Measurements from ENCODE around the gene ROBO1.

ROBO1 gene

GRCh38 chr3:79011821-79012529 lies 755.8 kb downstream of the ROBO1 start:
- DNase-seq = no peak

- no peak for DNase-seq
Observed at GRCh38 chr3:79009861-79010260, 757.9 kb downstream of the ROBO1 start.

- DNase-seq = no peak
Observed at GRCh38 chr3:79006077-79006476, 761.7 kb downstream of the ROBO1 start.

- DNase-seq = peak; percentile 64
Observed at GRCh38 chr3:79005084-79005483, 762.7 kb downstream of the ROBO1 start.

- no peak for DNase-seq
Observed at GRCh38 chr3:79003994-79004393, 763.8 kb downstream of the ROBO1 start.

- DNase-seq = no peak
Observed at GRCh38 chr3:79002465-79003372, 765.1 kb downstream of the ROBO1 start.

GRCh38 chr3:79001255-79001654 lies 766.5 kb downstream of the ROBO1 start:
- DNase-seq = no peak

- no peak for DNase-seq
Observed at GRCh38 chr3:78999139-78999538, 768.7 kb downstream of the ROBO1 start.

GRCh38 chr3:78995087-78995486 lies 772.7 kb downstream of the ROBO1 start:
- no peak for DNase-seq

GRCh38 chr3:78994174-78995027 lies 773.4 kb downstream of the ROBO1 start:
- no peak for DNase-seq

- DNase-seq = no peak
Observed at GRCh38 chr3:78993375-78993774, 774.4 kb downstream of the ROBO1 start.

GRCh38 chr3:78992830-78993229 lies 775.0 kb downstream of the ROBO1 start:
- no peak for DNase-seq

- no peak for DNase-seq
Observed at GRCh38 chr3:78992400-78992799, 775.4 kb downstream of the ROBO1 start.

GRCh38 chr3:78991656-78992055 lies 776.1 kb downstream of the ROBO1 start:
- no peak for DNase-seq

- no peak for DNase-seq
Observed at GRCh38 chr3:78990156-78990555, 777.6 kb downstream of the ROBO1 start.

- peak; percentile 32 for DNase-seq
Observed at GRCh38 chr3:78988324-78988723, 779.5 kb downstream of the ROBO1 start.

GRCh38 chr3:78986416-78987101 lies 781.2 kb downstream of the ROBO1 start:
- no peak for DNase-seq

GRCh38 chr3:78985981-78986380 lies 781.8 kb downstream of the ROBO1 start:
- DNase-seq = no peak

- no peak for DNase-seq
Observed at GRCh38 chr3:78979028-78979427, 788.8 kb downstream of the ROBO1 start.

GRCh38 chr3:78978037-78978436 lies 789.8 kb downstream of the ROBO1 start:
- peak; percentile 37 for DNase-seq

- peak; percentile 52 for DNase-seq
Observed at GRCh38 chr3:78977073-78977472, 790.7 kb downstream of the ROBO1 start.

GRCh38 chr3:78976200-78976599 lies 791.6 kb downstream of the ROBO1 start:
- DNase-seq = no peak

Data from fibroblast of skin of scalp (primary cell).